Measurements from ENCODE around the gene PXDN. TPM values are rescaled to one million over a fixed set of nuclear protein-coding genes. Genes with fewer than 3 reads are reported as not detected.

Gene PXDN
- total and polyA plus RNA-seq, 10 of the 15 experiments (the other 5 are each of a cell fraction or from before 2014, with no cell fraction given), result 0.12 to 0.69 (median 0.23) TPM; not detected in 5

DNA sequence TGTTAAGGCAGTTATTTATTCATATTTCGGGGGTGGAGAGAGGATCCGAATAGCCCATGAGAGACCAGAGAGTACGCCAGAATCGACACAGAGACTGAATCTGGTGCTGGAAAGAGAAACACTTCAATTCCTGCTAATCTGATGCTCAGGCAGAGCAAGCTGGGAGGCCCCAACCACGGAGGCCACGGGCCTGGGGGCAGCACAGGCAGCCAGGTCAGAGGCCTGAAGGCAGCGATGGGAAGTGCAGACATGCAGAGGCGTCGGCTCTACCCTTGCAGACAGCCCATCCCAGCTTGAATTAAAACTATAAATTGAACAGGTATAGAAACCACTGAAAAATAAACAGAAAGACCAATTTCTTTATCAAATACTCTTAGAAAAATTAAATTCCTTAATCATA, 50.6 kb downstream of the PXDN start:
- H3K36me3 ChIP-seq (ENCODE audit: control insufficient read depth in 2 of 2, insufficient read depth in 2 of 2, low read length in 1 of 2), result no peaks in the 10 kb centered on the region
- no peak overlapping the region for H3K4me3 ChIP-seq
- ATAC-seq (no peak), FAIRE-seq (no peak), DNase-seq (ENCODE audit: low read depth, low spot score) (no peak)
- H3K4me2 ChIP-seq (ENCODE audit: control insufficient read depth, insufficient read depth), result no peak overlapping the region
- no peak overlapping the region for H3K27ac ChIP-seq (ENCODE audit: control insufficient read depth, insufficient read depth)
- ChIA-PET POLR2A (no interaction called here), RAD21 (ENCODE audit: unreplicated experiment) (no interaction called here), SMC1A (ENCODE audit: uncharacterized antibody, unreplicated experiment) (no interaction called here), CTCF (no interaction called here)
- H3K4me1 ChIP-seq (ENCODE audit: control insufficient read depth, insufficient read depth, low read length), result no peaks in the 10 kb centered on the region
- no TSS peak for BruUV-seq (replicated peaks)
- WGBS (ENCODE audit: insufficient coverage, insufficient replicate concordance, low lambda C conversion rate, missing lambda C conversion rate), result 26% methylated on average over 9 of the region's 9 CpGs
- no peaks in the 10 kb centered on the region for H3K27me3 ChIP-seq (replicated peaks in 1 of 2; ENCODE audit: control insufficient read depth in 2 of 2, insufficient read depth in 2 of 2, low read length in 1 of 2)
- TF ChIP-seq LARP7 (IDR thresholded peaks at IDR 0.05), result no peak
- TF ChIP-seq RFX5 (IDR thresholded peaks at IDR 0.05; ENCODE audit: low read depth, low read length), result no peak
- H3K9me3 ChIP-seq (replicated peaks; ENCODE audit: control insufficient read depth, insufficient read depth, low read length), result no peaks in the 10 kb centered on the region
- no peaks in the 10 kb centered on the region for H4K20me1 ChIP-seq (ENCODE audit: control insufficient read depth, insufficient read depth)
- intact Hi-C loops (cut with micrococcal nuclease; ENCODE audit: unreplicated experiment), result no loop called here
- H3K9ac ChIP-seq (ENCODE audit: control insufficient read depth, insufficient read depth, low read length), result no peak overlapping the region
- no peaks in the 10 kb centered on the region for H3K79me2 ChIP-seq (ENCODE audit: control insufficient read depth, insufficient read depth, low read length)
- no peak overlapping the region for H2AFZ ChIP-seq (ENCODE audit: control insufficient read depth, low read depth, low read length)
- in situ Hi-C loops (cut with MboI), result no loop called here

GRCh38 chr2:1692342-1692741, 52.0 kb downstream of the PXDN start:
- intact Hi-C loops (cut with micrococcal nuclease; ENCODE audit: unreplicated experiment), result no loop called here
- H3K36me3 ChIP-seq (ENCODE audit: control insufficient read depth in 2 of 2, insufficient read depth in 2 of 2, low read length in 1 of 2), result no peaks in the 10 kb centered on the region
- H3K9ac ChIP-seq (ENCODE audit: control insufficient read depth, insufficient read depth, low read length), result no peak overlapping the region
- no peaks in the 10 kb centered on the region for H3K4me1 ChIP-seq (ENCODE audit: control insufficient read depth, insufficient read depth, low read length)
- in situ Hi-C loops (cut with MboI), result no loop called here
- FAIRE-seq, result no peak
- no peak overlapping the region for H2AFZ ChIP-seq (ENCODE audit: control insufficient read depth, low read depth, low read length)
- ChIA-PET CTCF (no interaction called here), POLR2A (no interaction called here), SMC1A (ENCODE audit: uncharacterized antibody, unreplicated experiment) (no interaction called here), RAD21 (ENCODE audit: unreplicated experiment) (no interaction called here)
- no peaks in the 10 kb centered on the region for H4K20me1 ChIP-seq (ENCODE audit: control insufficient read depth, insufficient read depth)
- BruUV-seq (replicated peaks), result no TSS peak
- no peak for DNase-seq (ENCODE audit: low read depth, low spot score)
- 7% methylated on average over 11 of the region's 11 CpGs for WGBS (ENCODE audit: insufficient coverage, insufficient replicate concordance, low lambda C conversion rate, missing lambda C conversion rate)
- no peak overlapping the region for H3K27ac ChIP-seq (ENCODE audit: control insufficient read depth, insufficient read depth)
- no peak overlapping the region for H3K4me2 ChIP-seq (ENCODE audit: control insufficient read depth, insufficient read depth)
- no peaks in the 10 kb centered on the region for H3K79me2 ChIP-seq (ENCODE audit: control insufficient read depth, insufficient read depth, low read length)
- H3K4me3 ChIP-seq, result no peak overlapping the region
- ATAC-seq, result no peak
- no peaks in the 10 kb centered on the region for H3K27me3 ChIP-seq (replicated peaks in 1 of 2; ENCODE audit: control insufficient read depth in 2 of 2, insufficient read depth in 2 of 2, low read length in 1 of 2)
- H3K9me3 ChIP-seq (replicated peaks; ENCODE audit: control insufficient read depth, insufficient read depth, low read length), result no peaks in the 10 kb centered on the region
- TF ChIP-seq DPF2 (IDR thresholded peaks at IDR 0.05) (no peak), E2F8 (IDR thresholded peaks at IDR 0.05; ENCODE audit: low read depth, partially characterized antibody) (no peak), ZNF217 (IDR thresholded peaks at IDR 0.05) (no peak), MYC (IDR thresholded peaks at IDR 0.05; ENCODE audit: insufficient read depth, insufficient read length, insufficient replicate concordance, low read length, severe bottlenecking) (no peak), PML (IDR thresholded peaks at IDR 0.05; ENCODE audit: low read length) (no peak), ZNF592 (IDR thresholded peaks at IDR 0.05) (no peak), CHD4 (IDR thresholded peaks at IDR 0.05) (no peak), HDAC6 (IDR thresholded peaks at IDR 0.05; ENCODE audit: unreplicated experiment) (no peak), KAT2A (conservative IDR thresholded peaks at IDR 0.05; ENCODE audit: control insufficient read depth, low read depth, low read length) (no peak), ZBED1 (IDR thresholded peaks at IDR 0.05; ENCODE audit: borderline replicate concordance) (no peak)

All from GM12878 (cell line).